ENCODE results near the gene SDK1. TPM values are rescaled to one million over a fixed set of nuclear protein-coding genes. Genes with fewer than 3 reads are reported as not detected.

The SDK1 gene
- total RNA-seq, 2 donors from 2014 or later, result 3.1 to 3.6 TPM

- no peak for TF ChIP-seq CTCF (IDR thresholded peaks at IDR 0.05)
- H3K27ac ChIP-seq, result no peak overlapping the region
- DNase-seq (ENCODE audit: low spot score), result no peak
Measured at GRCh38 chr7:3956949-3957348, 655.9 kb downstream of the SDK1 start.

GRCh38 chr7:3957472-3958108 is 656.5 kb downstream of the SDK1 start:
- Histone ChIP-seq H3K36me3 (no peaks in the 10 kb centered on the region), H3K4me1 (no peaks in the 10 kb centered on the region), H3K27me3 (no peaks in the 10 kb centered on the region), H3K27ac (no peak overlapping the region), H3K4me3 (no peak overlapping the region), H3K9me3 (no peaks in the 10 kb centered on the region)
- no peak for DNase-seq (ENCODE audit: low spot score)
- no peak for TF ChIP-seq CTCF (IDR thresholded peaks at IDR 0.05)

More at GRCh38 chr7:3956949-3957348, 655.9 kb downstream of the SDK1 start:
- H3K9me3 ChIP-seq, result no peaks in the 10 kb centered on the region
- no peaks in the 10 kb centered on the region for H3K27me3 ChIP-seq
- H3K36me3 ChIP-seq, result no peaks in the 10 kb centered on the region
- H3K4me1 ChIP-seq, result no peaks in the 10 kb centered on the region
- H3K4me3 ChIP-seq, result no peak overlapping the region

- no peaks in the 10 kb centered on the region for H3K36me3 ChIP-seq
- no peaks in the 10 kb centered on the region for H3K9me3 ChIP-seq
- H3K4me3 ChIP-seq, result no peak overlapping the region
- DNase-seq (ENCODE audit: low spot score), result no peak
- no peaks in the 10 kb centered on the region for H3K4me1 ChIP-seq
- no peak for TF ChIP-seq CTCF (IDR thresholded peaks at IDR 0.05)
- H3K27ac ChIP-seq, result no peak overlapping the region
- no peaks in the 10 kb centered on the region for H3K27me3 ChIP-seq
Measured at GRCh38 chr7:3958109-3958483, 657.0 kb downstream of the SDK1 start.

- Histone ChIP-seq H3K9me3 (no peaks in the 10 kb centered on the region), H3K27ac (no peak overlapping the region), H3K27me3 (no peaks in the 10 kb centered on the region), H3K36me3 (no peaks in the 10 kb centered on the region), H3K4me1 (no peaks in the 10 kb centered on the region), H3K4me3 (no peak overlapping the region)
- DNase-seq (ENCODE audit: low spot score), result no peak
- TF ChIP-seq CTCF (IDR thresholded peaks at IDR 0.05), result no peak
Measured at GRCh38 chr7:3959364-3959763, 658.3 kb downstream of the SDK1 start.

GRCh38 chr7:3960050-3960763 is 659.2 kb downstream of the SDK1 start:
- H3K4me3 ChIP-seq, result no peak overlapping the region
- H3K27me3 ChIP-seq, result no peaks in the 10 kb centered on the region
- no peak overlapping the region for H3K27ac ChIP-seq
- no peaks in the 10 kb centered on the region for H3K9me3 ChIP-seq
- no peak for DNase-seq (ENCODE audit: low spot score)
- H3K4me1 ChIP-seq, result no peaks in the 10 kb centered on the region
- TF ChIP-seq CTCF (IDR thresholded peaks at IDR 0.05), result no peak
- H3K36me3 ChIP-seq, result no peaks in the 10 kb centered on the region

Measured in right atrium auricular region (tissue), 2 donors.